ENCODE data around the gene NBAS.
A peak's percentile ranks its signal among the peaks of the same experiment; 100 is the strongest.

NBAS gene

DNA sequence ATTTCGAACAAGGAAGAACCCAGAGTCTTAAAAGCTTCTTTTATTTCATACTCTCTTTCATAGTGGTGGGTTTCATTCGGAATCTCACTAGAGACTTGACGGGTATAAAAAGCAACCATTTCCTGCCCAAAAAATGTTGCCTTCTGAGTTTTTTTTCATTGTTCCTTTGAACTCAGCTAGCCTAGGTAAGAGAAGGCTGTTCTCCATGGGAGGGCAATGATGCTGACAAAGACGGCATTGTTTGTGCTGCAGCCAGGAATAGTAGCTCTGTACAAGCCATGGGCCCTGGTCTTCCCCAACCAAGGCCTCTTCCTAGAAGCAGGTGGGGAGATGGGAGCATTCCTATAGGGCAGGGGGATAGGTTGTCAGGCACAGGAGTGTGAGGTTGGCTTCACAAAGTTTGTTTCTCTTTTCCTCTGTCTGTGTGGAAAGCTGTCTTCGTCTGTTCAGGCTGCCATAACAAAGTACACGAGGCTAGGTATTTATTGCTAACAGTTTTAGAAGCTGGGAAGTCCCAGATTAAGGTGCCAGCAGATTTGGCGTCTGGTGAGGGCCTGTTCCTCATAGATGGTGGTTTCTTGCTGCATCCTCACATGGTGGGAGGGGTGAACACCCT lies 405.1 kb downstream of the NBAS start:
- DNase-seq = no peak

DNA sequence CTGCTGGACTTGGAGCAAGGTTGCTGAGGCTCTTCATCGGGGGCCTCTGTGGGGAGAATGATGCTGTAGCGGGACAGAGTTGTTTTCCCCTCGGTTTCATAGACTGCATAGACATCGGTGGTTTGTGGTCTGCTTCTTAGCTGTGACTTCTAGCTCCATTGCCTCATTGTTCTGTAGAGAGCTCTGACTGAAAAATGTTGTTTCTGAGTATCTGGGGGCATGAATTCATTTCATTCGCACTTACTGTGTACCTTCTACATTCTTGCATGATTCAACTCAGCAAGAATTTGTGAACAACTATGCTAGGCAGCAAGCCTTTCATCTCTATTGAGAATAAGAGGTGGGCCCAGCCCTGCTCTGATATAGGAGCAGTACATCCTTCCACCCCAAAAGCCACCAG lies 406.8 kb downstream of the NBAS start:
- peak; percentile 60 for DNase-seq

DNA sequence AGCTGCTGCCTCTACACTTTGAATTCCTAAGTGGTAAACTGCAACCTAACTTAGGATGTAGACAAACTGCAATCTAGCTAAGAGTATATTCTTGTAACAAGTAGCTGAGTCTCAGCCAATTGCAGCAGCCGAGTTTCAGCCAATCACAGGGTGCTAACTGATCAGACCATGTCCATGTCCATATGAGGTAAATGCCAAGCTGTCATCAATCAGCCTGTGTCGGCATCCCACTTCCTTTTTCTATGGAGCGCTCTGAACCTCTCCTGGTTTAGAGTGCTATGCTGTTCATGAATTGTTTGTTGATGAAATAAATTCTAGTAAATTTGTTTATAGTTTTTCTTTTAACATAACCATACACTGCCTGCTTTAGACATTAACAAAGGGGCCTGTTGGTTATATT lies 408.8 kb downstream of the NBAS start:
- DNase-seq = no peak

DNA sequence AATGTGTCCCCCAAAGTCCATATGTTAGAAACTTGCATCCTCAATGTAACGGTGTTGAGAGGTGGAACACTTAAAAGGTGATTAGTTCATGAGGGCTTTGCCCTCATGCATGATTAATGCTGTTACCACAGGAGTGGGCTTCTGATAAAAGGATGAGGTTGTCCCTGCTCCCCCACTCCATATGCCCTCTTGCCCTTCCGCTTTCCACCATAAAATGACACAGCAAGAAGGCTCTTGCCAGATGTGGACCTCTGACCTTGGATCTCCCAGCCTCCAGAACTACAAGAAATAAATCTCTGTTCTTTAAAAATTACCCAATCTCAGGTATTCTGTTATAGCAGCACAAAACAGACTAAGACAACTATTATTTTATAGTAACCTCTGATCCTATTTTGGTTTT lies 412.1 kb downstream of the NBAS start:
- no peak for DNase-seq

DNA sequence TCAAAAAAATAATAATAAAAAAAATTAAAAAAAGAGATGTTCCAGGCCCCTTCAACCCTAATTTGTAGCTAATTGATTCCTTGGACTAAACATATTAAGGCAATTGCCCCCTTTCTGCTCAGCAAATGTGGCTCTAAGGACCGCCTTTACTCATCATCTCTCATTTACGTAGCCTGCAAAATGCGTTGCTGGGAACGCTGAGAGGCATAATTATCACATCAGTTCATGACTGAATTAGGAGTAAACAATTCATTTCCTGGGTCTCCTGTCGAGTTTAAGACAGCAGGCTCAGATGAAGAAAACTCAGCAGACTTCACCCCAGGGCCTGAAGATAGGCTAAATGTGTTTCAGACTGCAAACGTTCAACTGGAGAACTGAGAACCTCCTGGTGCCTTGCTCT lies 413.5 kb downstream of the NBAS start:
- no peak for DNase-seq

DNA sequence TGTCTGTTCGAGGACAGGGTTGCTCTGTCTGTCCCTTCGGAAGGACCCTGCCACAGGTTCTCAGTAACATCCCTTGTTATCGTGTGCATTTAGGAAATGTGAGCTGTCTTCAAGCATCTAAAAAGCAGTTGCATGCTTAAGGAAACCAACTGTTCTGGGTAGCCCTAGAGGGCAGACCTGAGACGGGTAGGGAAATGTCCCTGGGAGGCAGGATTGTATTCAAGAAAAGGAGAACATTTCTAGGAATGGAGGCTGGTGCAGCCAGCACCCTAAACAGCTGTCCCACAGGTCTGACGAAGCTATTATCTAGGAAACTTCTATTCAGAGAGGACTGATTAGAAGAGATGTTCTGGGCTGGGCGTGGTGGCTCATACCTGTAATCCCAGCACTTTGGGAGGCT lies 414.2 kb downstream of the NBAS start:
- no peak for DNase-seq

DNA sequence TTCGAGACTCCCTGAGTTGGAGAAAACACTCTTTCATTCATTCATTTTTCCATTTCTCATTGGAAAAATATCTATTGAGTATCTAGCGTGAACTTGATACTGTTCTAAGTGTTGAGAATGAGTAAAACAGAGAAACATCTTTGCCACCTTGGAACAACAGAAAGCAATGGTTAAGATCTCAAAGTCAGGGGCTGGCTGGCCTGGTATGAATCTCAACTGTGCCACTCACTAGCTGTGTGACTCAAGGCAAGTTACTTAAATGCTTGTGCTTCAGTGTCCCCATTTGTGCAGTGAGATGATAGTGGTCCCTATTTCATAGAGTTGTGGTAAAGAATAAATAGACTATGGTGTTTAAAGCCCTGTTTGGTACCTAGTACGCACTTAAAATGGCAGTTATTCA lies 415.2 kb downstream of the NBAS start:
- no peak for DNase-seq

DNA sequence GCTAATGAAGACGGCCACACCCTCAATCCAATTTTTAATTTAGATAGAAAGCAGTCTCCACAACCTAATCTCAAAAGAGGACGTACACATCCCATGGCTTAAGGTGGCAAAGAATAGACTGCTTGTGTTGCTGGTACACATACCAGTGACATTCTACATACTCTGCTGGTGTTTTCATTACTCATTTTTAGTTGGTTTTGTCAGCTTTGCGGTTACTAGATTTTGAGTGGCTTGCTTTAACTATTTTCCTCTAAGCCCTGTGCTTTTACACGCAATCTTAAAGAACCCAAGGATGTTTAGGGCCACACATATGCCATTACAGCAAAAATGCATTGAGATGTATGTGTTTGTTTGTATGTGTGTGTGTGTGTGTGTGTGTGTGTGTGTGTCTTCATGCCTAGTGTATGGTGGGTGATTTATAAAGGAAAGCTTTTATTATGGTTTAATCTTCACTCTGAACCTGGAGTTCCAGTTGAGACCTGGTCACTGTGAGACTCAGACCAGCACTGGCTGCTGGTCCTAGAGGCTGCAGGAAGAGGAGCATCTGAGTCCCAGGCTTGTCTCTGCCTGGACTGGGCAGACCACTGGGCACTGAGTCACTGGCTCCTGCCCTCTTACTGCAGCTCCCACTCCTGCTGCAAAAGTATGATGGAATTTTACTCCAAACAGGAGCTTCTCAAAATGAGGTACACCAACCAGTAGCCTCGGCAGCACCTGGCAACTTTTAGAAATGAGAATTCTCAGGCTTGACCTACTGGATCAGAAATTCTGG lies 415.9 kb downstream of the NBAS start:
- no peak for DNase-seq

DNA sequence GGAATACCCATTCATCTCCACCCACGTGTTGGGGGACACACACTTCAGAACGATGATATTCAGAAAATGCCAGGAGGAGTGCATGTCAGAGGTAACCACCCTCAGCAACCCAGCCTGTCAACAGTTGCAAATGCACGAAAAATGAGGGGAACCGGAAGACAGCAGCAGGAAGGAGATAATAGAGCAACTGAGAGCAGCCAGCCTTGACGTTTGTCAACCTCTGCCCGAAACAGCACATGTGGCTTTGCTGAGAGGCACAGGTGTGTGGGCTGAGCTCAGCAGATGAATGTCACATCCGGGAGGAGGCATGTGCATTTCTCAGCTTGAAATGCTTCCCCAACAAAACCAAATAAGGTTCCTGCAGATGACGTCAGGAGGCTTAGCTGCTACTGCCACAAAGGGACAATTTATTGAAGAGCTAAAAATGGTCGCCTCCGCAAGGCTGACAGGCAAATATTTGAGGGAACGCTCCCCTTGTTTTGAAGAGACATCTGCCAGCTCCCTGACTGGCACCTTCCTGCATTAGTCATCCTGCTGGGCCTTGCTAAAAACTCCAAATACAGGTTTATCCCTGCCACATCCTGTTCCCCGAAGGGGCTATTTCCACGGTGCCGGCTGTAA lies 419.0 kb downstream of the NBAS start:
- no peak for DNase-seq

DNA sequence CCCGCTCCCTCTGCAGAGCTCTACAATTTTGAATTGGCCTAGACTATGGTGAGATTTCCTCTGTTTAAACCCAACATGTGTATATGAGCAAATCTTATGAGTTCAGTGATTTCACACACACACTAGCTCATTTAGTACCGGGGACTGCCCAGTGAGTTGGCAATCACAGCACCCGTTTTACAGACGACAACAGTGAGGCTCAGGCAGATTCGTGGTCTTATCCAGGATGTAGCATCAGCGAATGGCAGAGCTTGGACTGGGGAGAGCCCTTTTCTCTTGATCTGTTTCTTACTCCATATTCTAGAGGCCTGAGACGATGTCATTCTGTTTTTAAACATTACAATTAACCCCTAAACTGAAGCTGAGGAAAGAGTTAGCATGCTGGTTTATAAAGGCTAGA lies 419.9 kb downstream of the NBAS start:
- DNase-seq = no peak

DNA sequence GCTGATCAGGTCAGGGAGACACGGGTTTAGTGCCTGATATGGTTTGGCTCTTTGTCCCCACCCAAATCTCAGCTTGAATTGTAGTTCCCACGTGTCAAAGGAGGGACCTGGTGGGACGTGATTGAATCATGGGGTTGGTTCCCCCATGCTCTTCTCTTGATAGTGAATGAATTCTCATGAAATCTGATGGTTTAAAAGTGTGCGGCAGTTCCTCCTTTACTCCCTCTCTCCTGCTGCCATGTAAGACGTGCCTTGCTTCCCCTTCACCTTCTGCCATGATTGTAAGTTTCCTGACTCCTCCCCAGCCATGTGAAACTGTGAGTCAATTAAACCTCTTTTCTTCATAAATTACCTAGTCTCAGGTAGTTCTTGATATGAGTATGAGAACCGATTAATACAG lies 424.5 kb downstream of the NBAS start:
- no peak for DNase-seq

DNA sequence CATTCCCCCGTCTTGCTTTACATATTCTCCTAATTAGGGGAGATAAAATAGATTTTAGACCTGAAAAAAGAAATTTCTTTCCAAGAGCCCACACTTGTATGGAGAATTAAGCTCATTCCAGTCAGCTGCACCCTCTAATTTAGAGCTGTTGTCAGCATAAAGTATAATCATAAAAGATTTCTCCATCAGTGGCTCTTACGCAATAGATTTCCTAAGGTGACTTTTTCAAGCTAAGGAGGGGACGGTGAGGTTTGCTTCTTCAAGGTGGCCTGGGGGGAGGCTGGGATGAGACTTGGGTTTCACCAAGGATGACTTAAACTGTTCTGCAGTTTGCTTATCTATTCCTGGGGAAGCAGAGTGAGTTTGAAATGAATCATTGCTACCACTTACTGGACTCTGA lies 426.2 kb downstream of the NBAS start:
- DNase-seq = peak; percentile 4

DNA sequence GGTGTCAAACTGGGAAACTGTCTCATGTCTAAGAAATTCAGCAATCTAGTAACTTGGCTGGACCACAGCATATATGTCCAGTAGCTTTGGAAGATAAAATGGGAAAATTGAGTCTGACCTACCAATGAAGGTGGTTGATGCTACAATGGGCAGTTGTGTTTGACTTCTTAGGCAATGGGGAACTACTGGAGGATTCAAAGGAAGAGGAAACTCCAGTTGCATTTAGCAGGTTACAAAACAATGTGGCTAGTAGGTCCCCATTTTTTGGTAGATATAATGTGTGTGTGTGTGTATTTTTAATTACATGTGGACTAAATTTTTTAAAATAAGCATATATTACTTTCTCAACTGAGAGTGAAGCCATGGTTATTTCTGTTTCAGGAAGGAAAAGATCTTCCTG lies 427.7 kb downstream of the NBAS start:
- no peak for DNase-seq

DNA sequence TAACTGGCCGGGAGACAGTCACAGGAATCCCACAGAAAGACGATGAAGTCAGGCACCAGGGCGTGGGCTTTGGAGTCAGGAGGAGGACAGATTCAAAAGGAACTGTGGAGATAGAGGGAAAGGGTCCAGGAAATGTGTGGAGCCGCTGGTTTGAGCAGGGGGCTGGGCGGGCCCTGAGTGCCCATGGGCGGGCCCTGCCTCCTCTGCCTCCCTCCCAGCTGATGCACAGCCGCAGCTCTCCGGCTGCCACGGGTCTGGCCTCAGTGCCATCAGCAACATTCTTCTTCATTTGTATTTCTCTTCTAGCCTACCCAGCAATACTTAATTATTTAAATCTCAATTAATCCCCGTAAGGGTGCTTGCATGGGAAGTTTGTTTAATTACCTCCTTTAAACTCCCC lies 432.3 kb downstream of the NBAS start:
- no peak for DNase-seq

DNA sequence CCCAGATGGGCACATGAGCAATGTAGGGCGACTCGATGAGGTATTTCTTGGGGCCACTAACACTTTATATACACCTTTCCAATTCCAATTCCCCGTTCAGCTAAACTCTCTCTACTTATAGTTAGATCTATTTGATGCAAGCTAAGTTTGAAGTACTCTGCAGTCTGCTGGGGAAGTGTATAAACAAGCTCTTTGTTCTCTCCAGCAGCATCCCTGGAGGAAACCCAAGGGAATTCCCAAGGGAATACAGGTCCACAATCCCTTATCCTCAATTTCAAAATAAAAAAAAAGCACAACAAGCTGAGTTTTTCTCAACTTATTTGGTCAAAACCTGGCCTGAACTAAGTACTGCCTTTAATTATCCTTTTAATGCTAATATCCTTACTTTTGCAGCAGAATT lies 433.3 kb downstream of the NBAS start:
- no peak for DNase-seq

DNA sequence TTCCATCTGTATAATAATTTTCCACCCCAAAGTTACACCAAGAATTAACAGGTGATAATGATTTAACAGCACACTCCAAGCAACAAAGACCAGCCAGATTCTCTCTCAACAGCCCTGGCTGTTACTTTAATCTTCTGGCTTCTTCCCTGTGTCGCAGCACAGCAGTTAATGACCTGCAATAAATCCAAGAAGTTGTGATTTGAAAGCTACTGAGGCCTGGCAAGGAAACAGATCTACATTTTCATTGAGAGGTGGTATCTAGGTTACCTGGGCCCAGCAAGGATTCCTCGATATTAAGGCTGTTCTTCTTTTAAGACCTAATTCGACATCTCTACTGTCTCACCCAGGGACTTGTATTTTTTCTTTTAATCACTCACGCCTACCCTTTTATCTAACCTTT lies 433.8 kb downstream of the NBAS start:
- no peak for DNase-seq

DNA sequence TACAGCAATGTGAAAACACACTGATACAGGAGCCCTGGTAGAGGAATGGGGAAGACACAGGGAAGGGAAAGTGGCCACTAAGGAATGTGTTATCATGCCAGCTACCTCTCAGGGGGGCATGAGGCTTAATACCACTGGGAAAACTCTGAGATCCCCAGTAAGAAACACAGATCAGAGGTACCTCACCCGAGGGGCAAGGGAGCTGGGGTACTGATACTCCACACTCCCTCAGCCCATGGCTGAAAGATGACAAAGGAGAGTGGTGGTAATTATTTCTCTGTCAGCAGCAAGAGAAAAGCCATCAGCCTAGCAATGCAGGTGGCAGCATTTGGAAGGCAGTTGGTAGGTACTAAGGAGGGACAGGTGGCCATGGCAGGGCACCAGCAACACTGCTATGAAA lies 434.8 kb downstream of the NBAS start:
- no peak for DNase-seq

DNA sequence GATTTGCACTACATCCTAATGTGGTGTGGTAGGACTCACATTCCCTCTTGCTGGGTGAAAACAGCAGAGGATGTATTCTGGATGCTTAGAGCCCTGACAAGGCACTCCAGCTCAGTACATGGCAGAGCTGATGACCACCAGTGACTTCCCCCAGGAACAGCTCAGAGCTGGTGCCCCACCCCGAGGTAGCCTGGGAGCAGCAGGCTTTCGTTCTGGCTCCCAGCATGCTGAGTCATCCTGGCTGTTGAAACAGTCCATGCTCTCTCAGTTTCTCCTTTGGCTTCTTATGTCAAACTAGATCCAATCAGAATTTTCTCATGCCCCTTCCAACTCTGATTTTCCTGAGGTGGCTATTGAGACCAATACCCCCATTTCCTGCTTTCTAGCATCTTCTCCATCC lies 438.2 kb downstream of the NBAS start:
- no peak for DNase-seq

DNA sequence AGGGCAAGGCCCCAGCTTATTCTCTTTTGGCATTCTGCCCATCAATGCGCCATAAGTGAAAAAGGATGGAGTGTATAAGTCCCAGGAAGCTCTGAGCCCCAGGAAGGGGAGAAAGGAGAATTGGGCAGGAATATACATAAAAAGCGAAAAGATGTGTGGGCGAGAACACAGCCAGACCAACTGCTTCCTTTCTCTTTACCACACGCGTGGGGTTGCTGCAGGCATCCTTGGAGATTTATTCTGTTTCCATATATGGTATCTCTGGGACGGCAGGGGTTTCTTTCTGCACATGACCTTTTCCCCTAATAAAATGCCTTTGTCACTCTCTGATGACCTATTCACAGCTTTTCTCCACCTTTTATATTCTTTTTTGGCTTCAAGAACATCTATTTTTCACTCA lies 440.5 kb downstream of the NBAS start:
- DNase-seq = no peak

DNA sequence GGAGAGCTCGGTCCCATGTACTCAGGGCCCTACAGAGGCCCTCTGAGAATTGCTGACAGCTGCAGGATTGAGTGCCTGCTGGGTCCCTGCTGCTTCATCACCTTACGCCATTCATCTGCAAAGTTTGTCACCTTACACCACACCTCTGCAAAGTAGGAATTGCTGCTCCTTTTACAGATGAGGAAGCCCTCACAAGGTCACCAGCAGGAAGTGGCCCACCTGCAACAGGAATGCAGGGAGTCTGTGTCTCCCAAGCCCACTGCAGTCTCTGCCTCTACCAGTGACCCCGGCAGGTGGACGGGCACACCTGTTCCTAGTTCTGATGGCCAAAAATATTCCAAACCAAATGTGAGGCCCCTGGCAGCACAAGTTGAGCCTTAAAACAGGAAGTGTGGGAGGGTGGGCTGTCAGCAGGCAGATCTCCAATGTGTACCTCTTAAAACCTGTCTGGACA lies 441.4 kb downstream of the NBAS start:
- no peak for DNase-seq

DNA sequence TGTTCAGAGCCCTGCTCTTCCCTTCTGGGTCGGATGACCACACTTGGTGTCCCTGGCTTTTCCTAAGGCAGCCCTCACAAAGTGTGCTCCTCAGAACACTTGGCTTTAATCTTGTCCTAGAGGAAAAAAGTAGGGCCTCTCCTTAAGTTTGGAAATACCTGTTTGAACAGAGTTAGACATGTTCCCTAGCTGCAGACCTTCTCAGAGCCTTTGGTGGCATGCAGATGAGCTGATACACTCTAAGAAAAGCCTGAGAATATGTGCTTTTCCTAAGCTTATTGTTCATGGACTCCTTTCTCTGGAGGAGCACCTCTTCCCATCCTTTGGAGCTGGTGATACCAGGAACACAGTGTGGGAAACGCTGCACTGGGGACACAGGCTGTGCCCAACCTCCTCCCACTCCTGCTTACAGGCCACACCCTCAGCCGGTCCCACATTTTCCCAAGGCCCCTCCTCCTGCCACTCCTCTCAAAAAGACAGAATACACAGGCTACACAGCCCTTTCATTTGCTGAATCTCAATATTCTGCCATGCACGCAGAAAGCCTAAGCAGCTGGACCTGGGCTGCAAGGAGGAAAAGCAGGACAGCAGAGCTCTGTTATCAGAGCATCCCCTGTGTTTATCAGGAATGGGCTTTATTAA lies 443.6 kb downstream of the NBAS start:
- DNase-seq = no peak
